ENCODE results near the gene SHC2. TPM values are rescaled to one million over a fixed set of nuclear protein-coding genes. Genes with fewer than 3 reads are reported as not detected.

SHC2 gene
- total and polyA plus RNA-seq, 2 donors (not counting 3 experiments of a cell fraction or from before 2014, with no cell fraction given), result 7.5 to 11.8 TPM

GRCh38 chr19:399370-399769 lies 61.5 kb downstream of the SHC2 start:
- H3K27ac ChIP-seq (ENCODE audit: insufficient read depth, low read depth, low read length), result no peak overlapping the region
- H3K9ac ChIP-seq (replicated peaks; ENCODE audit: extremely low read depth, insufficient read depth, low read length), result no peak overlapping the region
- FAIRE-seq, result no peak
- H3K9me1 ChIP-seq (replicated peaks; ENCODE audit: control insufficient read depth, extremely low read depth, insufficient read depth, low read length), result no peaks in the 10 kb centered on the region
- H3K9me3 ChIP-seq (replicated peaks; ENCODE audit: control insufficient read depth, insufficient read depth, low read length), result peaks cover 2% of the 10 kb centered on the region
- no peaks in the 10 kb centered on the region for H3K79me2 ChIP-seq (ENCODE audit: control insufficient read depth, insufficient read depth, low read length)
- intact Hi-C loops (cut with micrococcal nuclease), result no loop called here
- no peak overlapping the region for H2AFZ ChIP-seq (ENCODE audit: low read depth, low read length)
- POLR2A ChIA-PET, result no interaction called here
- DNase-seq (ENCODE audit: low read depth, low spot score), result no peak
- no peak overlapping the region for H3K4me3 ChIP-seq (replicated peaks in 1 of 3; ENCODE audit: insufficient read depth in 1 of 3, low read depth in 1 of 3, low read length in 3 of 3)
- no peak for TF ChIP-seq CTCF (IDR thresholded peaks at IDR 0.05; ENCODE audit: extremely low read depth in 1 of 2, insufficient read depth in 1 of 2, low read depth in 1 of 2, low read length in 2 of 2)
- dilution Hi-C loops (cut with MboI; ENCODE audit: extremely low pct_ligation_motif_present, low sequenced_read_pairs), result no loop called here
- H3K36me3 ChIP-seq (ENCODE audit: control insufficient read depth in 2 of 2, extremely low read depth in 1 of 2, insufficient read depth in 2 of 2, low read length in 2 of 2), result no peaks in the 10 kb centered on the region
- no TSS peak for BruUV-seq (replicated peaks)
- H4K20me1 ChIP-seq (replicated peaks; ENCODE audit: control insufficient read depth, extremely low read depth, insufficient read depth, low read length), result no peaks in the 10 kb centered on the region
- CTCF ChIA-PET, result no interaction called here
- H3K27me3 ChIP-seq (ENCODE audit: control insufficient read depth in 2 of 2, insufficient read depth in 2 of 2, low read length in 2 of 2), result no peaks in the 10 kb centered on the region
- H3K4me1 ChIP-seq (ENCODE audit: control insufficient read depth, extremely low read depth, insufficient read depth, low read length), result no peaks in the 10 kb centered on the region
- no peak overlapping the region for H3K4me2 ChIP-seq (ENCODE audit: insufficient read depth, low read length)

- H3K36me3 ChIP-seq (ENCODE audit: control insufficient read depth in 2 of 2, extremely low read depth in 1 of 2, insufficient read depth in 2 of 2, low read length in 2 of 2), result no peaks in the 10 kb centered on the region
- H3K27ac ChIP-seq (ENCODE audit: insufficient read depth, low read depth, low read length), result no peak overlapping the region
- no peak for FAIRE-seq
- no peak overlapping the region for H3K9ac ChIP-seq (replicated peaks; ENCODE audit: extremely low read depth, insufficient read depth, low read length)
- BruUV-seq (replicated peaks), result no TSS peak
- POLR2A ChIA-PET, result no interaction called here
- no peak for DNase-seq (ENCODE audit: low read depth, low spot score)
- intact Hi-C loops (cut with micrococcal nuclease) (no loop called here), dilution Hi-C loops (cut with MboI; ENCODE audit: extremely low pct_ligation_motif_present, low sequenced_read_pairs) (no loop called here)
- H3K9me1 ChIP-seq (replicated peaks; ENCODE audit: control insufficient read depth, extremely low read depth, insufficient read depth, low read length), result no peaks in the 10 kb centered on the region
- no peaks in the 10 kb centered on the region for H3K79me2 ChIP-seq (ENCODE audit: control insufficient read depth, insufficient read depth, low read length)
- H3K4me2 ChIP-seq (ENCODE audit: insufficient read depth, low read length), result no peak overlapping the region
- no peaks in the 10 kb centered on the region for H4K20me1 ChIP-seq (replicated peaks; ENCODE audit: control insufficient read depth, extremely low read depth, insufficient read depth, low read length)
- no peak overlapping the region for H3K4me3 ChIP-seq (replicated peaks in 1 of 3; ENCODE audit: insufficient read depth in 1 of 3, low read depth in 1 of 3, low read length in 3 of 3)
- peaks cover 2% of the 10 kb centered on the region for H3K9me3 ChIP-seq (replicated peaks; ENCODE audit: control insufficient read depth, insufficient read depth, low read length)
- TF ChIP-seq CTCF (IDR thresholded peaks at IDR 0.05; ENCODE audit: extremely low read depth in 1 of 2, insufficient read depth in 1 of 2, low read depth in 1 of 2, low read length in 2 of 2), result no peak
- no peak for TF ChIP-seq FOS (IDR thresholded peaks at IDR 0.05; ENCODE audit: borderline replicate concordance, insufficient read depth, low read length)
- TF ChIP-seq MYC (IDR thresholded peaks at IDR 0.05; ENCODE audit: low read depth, low read length), result no peak
- no peak for TF ChIP-seq EZH2 (IDR thresholded peaks at IDR 0.05; ENCODE audit: borderline replicate concordance, low read depth, low read length, severe bottlenecking)
- TF ChIP-seq POLR2AphosphoS5 (IDR thresholded peaks at IDR 0.05; ENCODE audit: insufficient read depth, low read depth, low read length), result no peak
- CTCF ChIA-PET, result no interaction called here
- H3K4me1 ChIP-seq (ENCODE audit: control insufficient read depth, extremely low read depth, insufficient read depth, low read length), result no peaks in the 10 kb centered on the region
- no peaks in the 10 kb centered on the region for H3K27me3 ChIP-seq (ENCODE audit: control insufficient read depth in 2 of 2, insufficient read depth in 2 of 2, low read length in 2 of 2)
- no peak overlapping the region for H2AFZ ChIP-seq (ENCODE audit: low read depth, low read length)
Measured at GRCh38 chr19:398719-399118, 62.1 kb downstream of the SHC2 start.

Data from endothelial cell of umbilical vein (primary cell).